T-helper 2 cell treated with Interferon-gamma antibody and Interleukin-4, amounts not matched to agents 5 μg/mL and 100 μg/mL, for 36 hours (primary cell): ENCODE data around the gene JUN.

ENCODE experiments used
- DNase-seq: peaks from one replicate; pipeline ENCODE4 v3.0.0; 2021; ENCODE audit warnings: low spot score
- H3K27ac Mint-ChIP-seq: one replicate; pipeline ENCODE4 v1.8.0; 2021; ENCODE audit warnings: mild to moderate bottlenecking, mixed read lengths
- H3K27me3 Mint-ChIP-seq: one replicate; pipeline ENCODE4 v1.8.0; 2021; ENCODE audit warnings: low read depth, mixed read lengths
- H3K36me3 Mint-ChIP-seq: one replicate; pipeline ENCODE4 v1.8.0; 2021; ENCODE audit warnings: low read depth, mixed read lengths
- H3K4me1 Mint-ChIP-seq: one replicate; pipeline ENCODE4 v1.8.0; 2021; ENCODE audit warnings: low read depth, mixed read lengths
- H3K4me3 Mint-ChIP-seq: one replicate; pipeline ENCODE4 v1.8.0; 2022; ENCODE audit warnings: mild to moderate bottlenecking, moderate library complexity, mixed read lengths
- H3K9me3 Mint-ChIP-seq: one replicate; pipeline ENCODE4 v1.8.0; 2021; ENCODE audit warnings: mixed read lengths

The JUN gene

DNA sequence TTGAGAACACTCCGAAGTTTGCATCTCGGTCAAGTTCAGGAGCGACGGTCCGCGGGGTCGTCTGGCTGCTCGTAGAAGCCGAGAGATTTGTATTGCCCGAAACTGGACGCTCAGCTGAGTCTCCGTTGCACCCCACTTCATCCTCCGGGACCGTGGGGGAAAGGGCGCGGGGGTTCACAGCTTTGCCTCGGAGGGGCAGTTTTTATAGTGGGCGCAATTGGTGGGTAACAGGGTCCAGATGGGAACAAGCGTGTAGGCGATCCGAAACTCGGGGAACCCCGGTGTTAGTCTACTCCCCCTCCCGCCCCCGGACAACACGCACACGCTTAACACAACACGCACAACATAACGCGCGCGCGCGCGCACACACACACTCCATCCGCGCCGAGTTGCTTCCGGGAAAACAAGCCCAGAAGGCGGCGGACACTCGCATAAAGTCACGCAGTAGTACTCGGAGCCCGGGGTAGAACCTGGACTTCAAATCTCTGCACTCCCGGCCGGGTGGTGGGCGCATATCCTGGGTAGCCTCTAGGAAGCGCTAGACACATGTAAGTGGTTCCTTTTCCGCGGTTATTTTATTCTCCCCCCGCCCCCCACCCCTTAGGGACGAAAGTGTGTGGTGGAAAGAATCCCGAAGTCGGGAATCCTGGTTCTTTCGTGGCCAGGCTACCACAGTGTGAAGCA, 1.1 kb upstream of the JUN start:
- H3K4me1 Mint-ChIP-seq = peaks cover 21% of the 10 kb centered on the region
- H3K4me3 Mint-ChIP-seq = peak overlapping the region; percentile 89
- peak; percentile 75 for DNase-seq
- peaks cover 11% of the 10 kb centered on the region for H3K27me3 Mint-ChIP-seq
- H3K27ac Mint-ChIP-seq = peak overlapping the region; percentile 98
- H3K36me3 Mint-ChIP-seq = peaks cover 32% of the 10 kb centered on the region
- H3K9me3 Mint-ChIP-seq = peaks cover 15% of the 10 kb centered on the region

- DNase-seq = peak; percentile 69
- Mint-ChIP-seq H3K4me3 (peak overlapping the region; percentile 89), H3K27me3 (peaks cover 23% of the 10 kb centered on the region), H3K9me3 (peaks cover 5% of the 10 kb centered on the region), H3K36me3 (peaks cover 30% of the 10 kb centered on the region), H3K27ac (peak overlapping the region; percentile 98), H3K4me1 (peaks cover 21% of the 10 kb centered on the region)
Observed at GRCh38 chr1:58783090-58783992, 506 bp downstream of the JUN start.

- peak; percentile 65 for DNase-seq
- H3K27me3 Mint-ChIP-seq = peaks cover 23% of the 10 kb centered on the region
- H3K4me1 Mint-ChIP-seq = peaks cover 21% of the 10 kb centered on the region
- H3K27ac Mint-ChIP-seq = peak overlapping the region; percentile 98
- peak overlapping the region; percentile 89 for H3K4me3 Mint-ChIP-seq
- peaks cover 25% of the 10 kb centered on the region for H3K36me3 Mint-ChIP-seq
- no peaks in the 10 kb centered on the region for H3K9me3 Mint-ChIP-seq
Observed at GRCh38 chr1:58782178-58783089, 1.4 kb downstream of the JUN start.

GRCh38 chr1:58781541-58782177, 2.2 kb downstream of the JUN start:
- Mint-ChIP-seq H3K36me3 (peaks cover 23% of the 10 kb centered on the region), H3K4me3 (peak overlapping the region; percentile 89), H3K27ac (peak overlapping the region; percentile 98), H3K27me3 (peaks cover 23% of the 10 kb centered on the region), H3K4me1 (peaks cover 20% of the 10 kb centered on the region), H3K9me3 (no peaks in the 10 kb centered on the region)
- peak; percentile 45 for DNase-seq

DNA sequence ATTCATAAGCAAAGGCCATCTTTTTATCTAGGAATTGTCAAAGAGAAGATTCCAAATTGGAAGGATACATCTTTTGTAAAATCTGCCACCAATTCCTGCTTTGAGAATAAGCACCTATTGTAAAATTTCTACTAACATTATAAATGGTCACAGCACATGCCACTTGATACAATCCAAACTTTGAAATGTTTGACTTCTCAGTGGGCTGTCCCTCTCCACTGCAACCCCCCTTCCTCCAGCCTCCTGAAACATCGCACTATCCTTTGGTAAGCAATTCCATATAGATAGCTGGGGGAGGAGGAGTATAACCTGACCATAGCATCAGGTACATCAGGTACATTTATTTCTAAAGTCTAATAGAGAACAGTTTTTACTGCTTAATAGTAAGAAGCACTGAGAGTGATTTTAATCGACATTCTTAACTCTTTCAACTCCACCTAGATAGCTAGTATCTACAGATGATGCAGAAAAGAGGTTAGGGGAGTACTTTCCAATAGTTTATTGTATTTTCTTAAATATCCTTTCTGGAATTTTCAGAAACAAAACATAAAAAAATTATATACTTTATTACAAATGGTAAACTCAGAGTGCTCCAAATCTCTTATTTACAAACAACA, 2.9 kb downstream of the JUN start:
- Mint-ChIP-seq H3K27ac (no peak overlapping the region), H3K4me1 (peaks cover 17% of the 10 kb centered on the region), H3K9me3 (no peaks in the 10 kb centered on the region), H3K4me3 (no peak overlapping the region), H3K36me3 (peaks cover 23% of the 10 kb centered on the region), H3K27me3 (peaks cover 23% of the 10 kb centered on the region)
- DNase-seq = no peak

- Mint-ChIP-seq H3K4me3 (no peak overlapping the region), H3K27me3 (peaks cover 23% of the 10 kb centered on the region), H3K4me1 (peaks cover 16% of the 10 kb centered on the region), H3K27ac (no peak overlapping the region), H3K9me3 (no peaks in the 10 kb centered on the region), H3K36me3 (peaks cover 23% of the 10 kb centered on the region)
- no peak for DNase-seq
Observed at GRCh38 chr1:58780411-58780810, 3.4 kb downstream of the JUN start.

DNA sequence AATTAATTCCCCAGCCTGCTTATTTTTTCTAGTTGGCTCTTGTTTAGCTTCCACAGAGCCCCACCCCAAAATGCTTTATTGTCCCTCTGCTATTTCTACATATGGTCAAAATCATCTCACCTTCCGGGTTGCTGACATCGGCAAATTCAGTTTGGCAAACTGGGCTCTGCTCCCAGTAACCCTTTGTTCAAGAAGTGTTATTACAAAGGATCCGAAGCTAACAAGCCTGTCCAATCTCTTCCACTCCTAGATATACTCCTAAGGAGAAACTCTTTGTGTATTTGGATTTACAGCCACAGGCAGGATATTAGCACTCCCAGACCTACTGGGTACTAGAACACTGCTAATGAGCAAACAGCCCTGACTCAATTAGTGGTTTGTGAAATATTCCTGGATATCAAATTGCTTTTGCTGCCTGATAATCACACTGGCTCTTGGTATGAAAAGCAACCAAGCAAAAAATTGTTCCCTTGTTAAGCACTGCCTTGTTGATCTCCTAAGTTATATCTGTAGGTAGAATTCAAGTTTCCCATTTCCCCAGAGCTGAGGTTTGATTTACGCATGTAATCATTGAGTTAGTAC, 4.0 kb downstream of the JUN start:
- H3K36me3 Mint-ChIP-seq = peaks cover 23% of the 10 kb centered on the region
- H3K9me3 Mint-ChIP-seq = no peaks in the 10 kb centered on the region
- peaks cover 23% of the 10 kb centered on the region for H3K27me3 Mint-ChIP-seq
- H3K4me3 Mint-ChIP-seq = no peak overlapping the region
- DNase-seq = no peak
- H3K4me1 Mint-ChIP-seq = peaks cover 15% of the 10 kb centered on the region
- no peak overlapping the region for H3K27ac Mint-ChIP-seq

- Mint-ChIP-seq H3K4me1 (peaks cover 15% of the 10 kb centered on the region), H3K9me3 (no peaks in the 10 kb centered on the region), H3K4me3 (no peak overlapping the region), H3K27ac (no peak overlapping the region), H3K36me3 (peaks cover 23% of the 10 kb centered on the region), H3K27me3 (peaks cover 23% of the 10 kb centered on the region)
- DNase-seq = no peak
Observed at GRCh38 chr1:58779059-58779754, 4.6 kb downstream of the JUN start.

- no peaks in the 10 kb centered on the region for H3K9me3 Mint-ChIP-seq
- H3K27me3 Mint-ChIP-seq = peaks cover 23% of the 10 kb centered on the region
- no peak for DNase-seq
- no peak overlapping the region for H3K4me3 Mint-ChIP-seq
- H3K36me3 Mint-ChIP-seq = peaks cover 23% of the 10 kb centered on the region
- H3K4me1 Mint-ChIP-seq = peaks cover 21% of the 10 kb centered on the region
- H3K27ac Mint-ChIP-seq = no peak overlapping the region
Observed at GRCh38 chr1:58778385-58779000, 5.4 kb downstream of the JUN start.

DNA sequence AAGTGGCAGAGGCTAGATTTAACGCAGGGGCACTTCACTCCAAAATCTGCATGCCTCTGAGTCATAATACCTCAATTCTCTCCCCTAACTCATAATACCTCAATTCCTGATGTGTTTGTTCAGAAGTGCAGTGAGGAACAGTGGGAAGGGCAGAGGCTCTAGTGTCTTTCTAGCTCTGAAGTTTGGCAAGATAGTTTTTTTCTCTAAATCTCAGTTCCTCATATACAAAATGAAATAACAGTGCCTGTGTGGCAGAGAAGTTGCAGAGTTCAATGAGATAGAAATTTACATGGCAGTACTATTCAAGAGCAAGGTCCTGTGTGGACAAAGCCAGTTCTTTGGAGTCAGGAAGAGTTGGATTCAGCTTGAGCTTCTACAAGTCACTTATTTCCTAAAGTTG, 9.8 kb downstream of the JUN start:
- Mint-ChIP-seq H3K4me1 (peaks cover 15% of the 10 kb centered on the region), H3K27me3 (peaks cover 5% of the 10 kb centered on the region), H3K27ac (no peak overlapping the region), H3K36me3 (peaks cover 3% of the 10 kb centered on the region), H3K4me3 (no peak overlapping the region), H3K9me3 (no peaks in the 10 kb centered on the region)
- DNase-seq = no peak

- Mint-ChIP-seq H3K27ac (peak overlapping the region; percentile 14), H3K36me3 (no peaks in the 10 kb centered on the region), H3K27me3 (peaks cover under 1% of the 10 kb centered on the region), H3K9me3 (no peaks in the 10 kb centered on the region), H3K4me1 (peaks cover 15% of the 10 kb centered on the region), H3K4me3 (no peak overlapping the region)
- no peak for DNase-seq
Observed at GRCh38 chr1:58773406-58773840, 10.4 kb downstream of the JUN start.

- Mint-ChIP-seq H3K27ac (no peak overlapping the region), H3K4me3 (no peak overlapping the region), H3K4me1 (peaks cover 15% of the 10 kb centered on the region), H3K36me3 (no peaks in the 10 kb centered on the region), H3K9me3 (no peaks in the 10 kb centered on the region), H3K27me3 (peaks cover 4% of the 10 kb centered on the region)
- DNase-seq = no peak
Observed at GRCh38 chr1:58769809-58770320, 14.0 kb downstream of the JUN start.
